ENCODE measurements around the gene ZNF490.

ZNF490 gene

GRCh38 chr19:12611361-12611699, 717 bp upstream of the ZNF490 start:
- Histone ChIP-seq H3K9me2 (replicated peaks; ENCODE audit: control insufficient read depth, low read length) (no peaks in the 10 kb centered on the region), H3K4me1 (ENCODE audit: control insufficient read depth, low read length) (peaks cover 42% of the 10 kb centered on the region), H3K36me3 (ENCODE audit: control insufficient read depth, low read length) (no peaks in the 10 kb centered on the region), H3K9me3 (ENCODE audit: control insufficient read depth, insufficient read depth, low read length) (no peaks in the 10 kb centered on the region), H3F3A (ENCODE audit: control insufficient read depth, insufficient read depth) (peaks cover 15% of the 10 kb centered on the region), H4K20me1 (ENCODE audit: control insufficient read depth, insufficient read depth, low read depth, low read length) (peaks cover 14% of the 10 kb centered on the region), H3K27ac (ENCODE audit: low read depth, low read length) (no peak overlapping the region), H3K4me3 (ENCODE audit: low read length) (peak overlapping the region; percentile 88), H3K79me2 (ENCODE audit: control insufficient read depth, low read length) (peaks cover 25% of the 10 kb centered on the region), H3K27me3 (ENCODE audit: control insufficient read depth, low read length) (peaks cover 16% of the 10 kb centered on the region), H3K4me2 (ENCODE audit: low read length) (peak overlapping the region; percentile 88)
- TF ChIP-seq EZH2phosphoT487 (IDR thresholded peaks at IDR 0.05; ENCODE audit: borderline replicate concordance, low read length) (no peak), CTCF (IDR thresholded peaks at IDR 0.05; ENCODE audit: low read depth, low read length, poor library complexity, severe bottlenecking) (no peak)

DNA sequence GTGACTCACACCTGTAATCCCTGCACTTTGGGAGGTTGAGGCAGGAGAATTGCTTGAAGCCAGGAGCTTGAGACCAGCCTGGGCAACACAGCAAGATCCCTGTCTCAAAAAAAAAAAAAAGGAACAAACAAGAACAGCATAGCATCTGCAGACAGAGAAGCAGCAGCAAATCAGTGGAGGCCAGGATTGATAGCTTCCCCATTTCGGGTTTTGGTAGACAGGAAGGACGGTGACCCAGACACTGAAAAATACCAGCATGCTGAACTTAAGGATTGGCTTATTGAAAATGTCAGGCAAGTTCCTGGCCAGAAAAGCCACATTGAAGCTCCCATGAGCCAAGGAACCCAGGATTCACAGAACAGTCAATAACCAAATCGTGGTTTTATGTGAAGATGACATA, 3.0 kb downstream of the ZNF490 start:
- peaks cover 5% of the 10 kb centered on the region; the same call in 1 of the 2 replicates for H3K27me3 ChIP-seq (ENCODE audit: control insufficient read depth, low read length)
- peaks cover 22% of the 10 kb centered on the region for H3K4me1 ChIP-seq (ENCODE audit: control insufficient read depth, low read length)
- TF ChIP-seq EZH2phosphoT487 (IDR thresholded peaks at IDR 0.05; ENCODE audit: borderline replicate concordance, low read length) (no peak), CTCF (IDR thresholded peaks at IDR 0.05; ENCODE audit: low read depth, low read length, poor library complexity, severe bottlenecking) (no peak)
- no peaks in the 10 kb centered on the region for H3K36me3 ChIP-seq (ENCODE audit: control insufficient read depth, low read length)
- peaks cover 4% of the 10 kb centered on the region for H4K20me1 ChIP-seq (ENCODE audit: control insufficient read depth, insufficient read depth, low read depth, low read length)
- no peak overlapping the region for H3K4me3 ChIP-seq (ENCODE audit: low read length)
- no peaks in the 10 kb centered on the region for H3K9me2 ChIP-seq (replicated peaks; ENCODE audit: control insufficient read depth, low read length)
- no peak overlapping the region for H3K27ac ChIP-seq (ENCODE audit: low read depth, low read length)
- no peaks in the 10 kb centered on the region for H3K9me3 ChIP-seq (ENCODE audit: control insufficient read depth, insufficient read depth, low read length)
- H3F3A ChIP-seq (ENCODE audit: control insufficient read depth, insufficient read depth): peaks cover 12% of the 10 kb centered on the region
- H3K79me2 ChIP-seq (ENCODE audit: control insufficient read depth, low read length): peaks cover 12% of the 10 kb centered on the region
- no peak overlapping the region for H3K4me2 ChIP-seq (ENCODE audit: low read length)

GRCh38 chr19:12606796-12607195, 3.8 kb downstream of the ZNF490 start:
- peaks cover 4% of the 10 kb centered on the region for H4K20me1 ChIP-seq (ENCODE audit: control insufficient read depth, insufficient read depth, low read depth, low read length)
- peaks cover 14% of the 10 kb centered on the region for H3K4me1 ChIP-seq (ENCODE audit: control insufficient read depth, low read length)
- no peak overlapping the region for H3K4me2 ChIP-seq (ENCODE audit: low read length)
- H3K9me2 ChIP-seq (replicated peaks; ENCODE audit: control insufficient read depth, low read length): no peaks in the 10 kb centered on the region
- peaks cover 5% of the 10 kb centered on the region; the same call in 1 of the 2 replicates for H3K27me3 ChIP-seq (ENCODE audit: control insufficient read depth, low read length)
- peaks cover 5% of the 10 kb centered on the region for H3F3A ChIP-seq (ENCODE audit: control insufficient read depth, insufficient read depth)
- no peak overlapping the region for H3K27ac ChIP-seq (ENCODE audit: low read depth, low read length)
- peaks cover 12% of the 10 kb centered on the region for H3K79me2 ChIP-seq (ENCODE audit: control insufficient read depth, low read length)
- no peaks in the 10 kb centered on the region for H3K36me3 ChIP-seq (ENCODE audit: control insufficient read depth, low read length)
- H3K9me3 ChIP-seq (ENCODE audit: control insufficient read depth, insufficient read depth, low read length): no peaks in the 10 kb centered on the region
- H3K4me3 ChIP-seq (ENCODE audit: low read length): no peak overlapping the region
- TF ChIP-seq CTCF (IDR thresholded peaks at IDR 0.05; ENCODE audit: low read depth, low read length, poor library complexity, severe bottlenecking) (no peak), EZH2phosphoT487 (IDR thresholded peaks at IDR 0.05; ENCODE audit: borderline replicate concordance, low read length) (no peak)

Data from DOHH2 (cell line).